ENCODE results near the gene FKBP10. TPM values are rescaled to one million over a fixed set of nuclear protein-coding genes. Genes with fewer than 3 reads are reported as not detected.

Gene FKBP10
- total RNA-seq, 1 donor from 2014 or later = 196 TPM

Other genes with a start within 250 kb of the FKBP10 start
- not detected in 2 replicates for gene KRT9, start 240.9 kb upstream of the FKBP10 start, total RNA-seq
- gene KRT14, start 226.1 kb upstream of the FKBP10 start, total RNA-seq = 0.07 and 0.18 TPM in 2 replicates
- gene KRT16, start 200.2 kb upstream of the FKBP10 start, total RNA-seq = 0.13 and 0.63 TPM in 2 replicates
- 3.1 and 3.8 TPM in 2 replicates for gene KRT17, start 188.4 kb upstream of the FKBP10 start, total RNA-seq
- 66.4 and 81.1 TPM in 2 replicates for gene EIF1, start 124.1 kb upstream of the FKBP10 start, total RNA-seq
- gene GAST, start 100.7 kb upstream of the FKBP10 start, total RNA-seq = not detected in 2 replicates
- gene HAP1, start 78.4 kb upstream of the FKBP10 start, total RNA-seq = 0.07 and 0.18 TPM in 2 replicates
- gene JUP, start 26.3 kb upstream of the FKBP10 start, total RNA-seq = 71.6 and 76.9 TPM in 2 replicates
- 49.1 and 59.4 TPM in 2 replicates for gene P3H4, start 1.1 kb upstream of the FKBP10 start, total RNA-seq
- gene NT5C3B, start 23.2 kb downstream of the FKBP10 start, total RNA-seq = 68.8 and 72.0 TPM in 2 replicates
- not detected in 2 replicates for gene KLHL10, start 24.8 kb downstream of the FKBP10 start, total RNA-seq
- 24.7 and 35.4 TPM in 2 replicates for gene KLHL11, start 52.4 kb downstream of the FKBP10 start, total RNA-seq
- gene ACLY, start 105.9 kb downstream of the FKBP10 start, total RNA-seq = 340 and 356 TPM in 2 replicates
- 0.07 and 0.13 TPM in 2 replicates for gene ODAD4, start 117.6 kb downstream of the FKBP10 start, total RNA-seq
- 66.5 and 75.4 TPM in 2 replicates for gene CNP, start 153.8 kb downstream of the FKBP10 start, total RNA-seq
- 74.8 and 90.8 TPM in 2 replicates for gene DNAJC7, start 204.4 kb downstream of the FKBP10 start, total RNA-seq
- gene NKIRAS2, start 207.1 kb downstream of the FKBP10 start, total RNA-seq = 41.6 and 52.4 TPM in 2 replicates
- 0.11 and 0.26 TPM in 2 replicates for gene C17orf113, start 237.6 kb downstream of the FKBP10 start, total RNA-seq

Measured in pulmonary artery endothelial cell (primary cell).